HepG2 (cell line): Measurements from ENCODE around the gene OTOP2. TPM values are rescaled to one million over a fixed set of nuclear protein-coding genes. Genes with fewer than 3 reads are reported as not detected.

Experiments
- ATAD3A ChIP-seq: sonication (generic); formaldehyde crosslinking; IDR thresholded peaks from 2 replicates; pipeline ENCODE4 v1.4.0; 2020; ENCODE audit warnings: missing genetic modification reagents
- GATA4 ChIP-seq: sonication (generic); IDR thresholded peaks from 2 replicates; pipeline ENCODE4 v1.6.1; 2016; ENCODE audit warnings: antibody characterized with exemption, low read depth, borderline replicate concordance
- KDM2A ChIP-seq: sonication (generic); formaldehyde crosslinking; IDR thresholded peaks from 2 replicates; pipeline ENCODE4 v1.4.0; 2020; ENCODE audit warnings: low read depth, missing genetic modification reagents, borderline replicate concordance
- KDM5B ChIP-seq: sonication (generic); formaldehyde crosslinking; IDR thresholded peaks from 2 replicates; pipeline ENCODE4 v1.4.0; 2020; ENCODE audit warnings: missing genetic modification reagents, mild to moderate bottlenecking, borderline replicate concordance
- LBX2 ChIP-seq: sonication (generic); formaldehyde crosslinking; IDR thresholded peaks from 2 replicates; pipeline ENCODE4 v1.5.0; 2020; ENCODE audit warnings: missing genetic modification reagents, mild to moderate bottlenecking, borderline replicate concordance
- MYPOP ChIP-seq: sonication (generic); formaldehyde crosslinking; IDR thresholded peaks from 2 replicates; pipeline ENCODE4 v1.8.1; 2023; ENCODE audit warnings: mild to moderate bottlenecking, moderate library complexity, missing genetic modification reagents
- NFYB ChIP-seq: sonication (generic); formaldehyde crosslinking; IDR thresholded peaks from 2 replicates; pipeline ENCODE4 v1.4.0; 2020; ENCODE audit warnings: missing genetic modification reagents
- SALL2 ChIP-seq: sonication (generic); formaldehyde crosslinking; IDR thresholded peaks from 2 replicates; pipeline ENCODE4 v1.8.1; 2023; ENCODE audit warnings: mild to moderate bottlenecking, missing genetic modification reagents, inconsistent platforms
- SMAD1 ChIP-seq: sonication (generic); formaldehyde crosslinking; IDR thresholded peaks from 2 replicates; pipeline ENCODE4 v1.4.0; 2020; ENCODE audit warnings: missing genetic modification reagents, low read depth, mild to moderate bottlenecking, borderline replicate concordance
- SRF ChIP-seq: IDR thresholded peaks from 2 replicates; pipeline ENCODE4 v1.6.1; 2011; ENCODE audit warnings: mild to moderate bottlenecking, low read depth, low read length, moderate library complexity
- TBL1XR1 ChIP-seq: fragments of 150-350 bp; IDR thresholded peaks from 2 replicates; pipeline ENCODE4 v1.6.1; 2014; ENCODE audit warnings: borderline replicate concordance, low read length; ENCODE audit not compliant: partially characterized antibody
- TCF7L2 ChIP-seq: IDR thresholded peaks from 2 replicates; pipeline ENCODE4 v1.6.1; 2011; ENCODE audit warnings: mild to moderate bottlenecking, low read depth, low read length, moderate library complexity
- THAP8 ChIP-seq: sonication (generic); formaldehyde crosslinking; IDR thresholded peaks from 2 replicates; pipeline ENCODE4 v1.5.1; 2020; ENCODE audit warnings: missing genetic modification reagents, mild to moderate bottlenecking, borderline replicate concordance
- TMF1 ChIP-seq: sonication (generic); formaldehyde crosslinking; IDR thresholded peaks from 2 replicates; pipeline ENCODE4 v1.8.1; 2022; ENCODE audit warnings: low read depth, missing genetic modification reagents
- ZBTB4 ChIP-seq: sonication (generic); formaldehyde crosslinking; IDR thresholded peaks from 2 replicates; pipeline ENCODE4 v1.4.0; 2020; ENCODE audit warnings: missing genetic modification reagents, mild to moderate bottlenecking, borderline replicate concordance
- ZBTB42 ChIP-seq: sonication (generic); formaldehyde crosslinking; IDR thresholded peaks from 2 replicates; pipeline ENCODE4 v1.5.0; 2020; ENCODE audit warnings: mild to moderate bottlenecking, missing genetic modification reagents
- ZFP91 ChIP-seq: sonication (generic); formaldehyde crosslinking; IDR thresholded peaks from 2 replicates; pipeline ENCODE4 v1.9.0; 2022; ENCODE audit warnings: missing genetic modification reagents, mild to moderate bottlenecking, borderline replicate concordance
- ZNF512B ChIP-seq: sonication (generic); formaldehyde crosslinking; IDR thresholded peaks from 2 replicates; pipeline ENCODE4 v1.5.1; 2020; ENCODE audit warnings: missing genetic modification reagents, mild to moderate bottlenecking, borderline replicate concordance
- polyA plus RNA-seq, 8 experiments: library from polyadenylated mRNA; depleted of rRNA in 3 of 8; stranded (reverse) in 7 of 8; unstranded in 1 of 8; fragments of >200 nt; fragmentation: Illumina TruSeq in 4 of 8; extraction: Trizol in 4 of 8; gene quantifications; 2 replicates each; pipeline versions ENCODE4 v1.2.1 to v1.2.3, GENCODE V29; 2011 to 2016; ENCODE audit warnings: low read depth in 4 of 8, missing spikeins in 1 of 8, mixed read lengths in 1 of 8; ENCODE audit not compliant: insufficient read depth in 1 of 8
- total RNA-seq, 5 experiments: library from RNA; depleted of rRNA; stranded (reverse); fragments of >200 nt; fragmentation: Illumina TruSeq; extraction: Trizol; gene quantifications; 2 replicates each; pipeline ENCODE4 v1.2.3, GENCODE V29; 2016; ENCODE audit warnings: low read depth in 1 of 5

OTOP2 gene
- total and polyA plus RNA-seq, 2 of the 13 experiments (the other 11 are each of a cell fraction or from before 2014, with no cell fraction given), result not detected

- TF ChIP-seq LBX2 (CRISPR knock-in tag) (no peak), TMF1 (CRISPR knock-in tag) (no peak), ZFP91 (CRISPR knock-in tag) (peak; percentile 35; the same call in 1 of the 2 replicates), THAP8 (no peak), TCF7L2 (no peak), SRF (no peak), ZBTB4 (CRISPR knock-in tag) (no peak), GATA4 (no peak), ZBTB42 (CRISPR knock-in tag) (no peak), TBL1XR1 (no peak), SALL2 (no peak), KDM5B (0 out of 2 replicates have a peak, but pooled peaks have one; percentile 3), KDM2A (CRISPR knock-in tag) (no peak), SMAD1 (CRISPR knock-in tag) (no peak), NFYB (CRISPR knock-in tag) (no peak), ATAD3A (CRISPR knock-in tag) (no peak), ZNF512B (CRISPR knock-in tag) (no peak), MYPOP (CRISPR knock-in tag) (no peak)
These were observed 1.2 kb upstream of the OTOP2 start, which contains the start of gene USH1G (continued) for GRCh38 chr17:74922694-74923537.
